Right lobe of liver (tissue), 6 donors: ENCODE measurements around the gene MGAT4A. TPM values are rescaled to one million over a fixed set of nuclear protein-coding genes. Genes with fewer than 3 reads are reported as not detected.

Source experiments
- ATAC-seq, 4 donors: fragments of 200-7000 bp; cut with Tn5 transposase; one replicate each; pipeline ENCODE4 v1.9.1; 2020; ENCODE audit warnings: mild to moderate bottlenecking in 4 of 4, moderate library complexity in 4 of 4
- DNase-seq, 3 donors: peaks; one replicate each; pipeline ENCODE4 v3.0.0-alpha.2; 2020
- H3K27ac ChIP-seq, 3 donors: fragments of 200-600 bp; one replicate each; pipeline ENCODE4 v1.8.0; 2022
- H3K27me3 ChIP-seq, 2 donors: fragments of 200-600 bp; one replicate each; pipeline ENCODE4 v1.8.0; 2022
- H3K36me3 ChIP-seq, 4 donors: fragments of 200-600 bp; sonication (generic) in 1 of 4; one replicate each; pipeline versions ENCODE4 v1.5.1 to v1.8.0; 2017 to 2022; ENCODE audit warnings: control low read depth in 1 of 4
- H3K4me1 ChIP-seq, 4 donors: fragments of 200-600 bp; sonication (generic) in 1 of 4; one replicate each; pipeline versions ENCODE4 v1.5.1 to v1.8.0; 2017 to 2022; ENCODE audit warnings: control low read depth in 1 of 4
- H3K4me3 ChIP-seq, 3 donors: fragments of 200-600 bp; one replicate each; pipeline ENCODE4 v1.8.0; 2022
- H3K9me3 ChIP-seq, 4 donors: fragments of 200-600 bp; sonication (generic) in 1 of 4; one replicate each; pipeline versions ENCODE4 v1.5.1 to v1.8.0; 2017 to 2022; ENCODE audit warnings: control low read depth in 1 of 4
- CTCF ChIP-seq, 4 donors: fragments of 200-600 bp in 3 of 4; fragments of 450-650 bp in 1 of 4; IDR thresholded peaks; one replicate each; pipeline versions ENCODE4 v1.5.1 to v1.8.0; 2016 to 2022; ENCODE audit warnings: antibody characterized with exemption in 4 of 4, mild to moderate bottlenecking in 2 of 4
- POLR2A ChIP-seq: fragments of 450-650 bp; IDR thresholded peaks from one replicate; pipeline ENCODE4 v1.6.1; 2017; ENCODE audit warnings: antibody characterized with exemption, mild to moderate bottlenecking
- WGBS: methylation state at CpG from one replicate; pipeline ENCODE4 v1.1.6; 2018; ENCODE audit warnings: low coverage, low lambda C conversion rate; ENCODE audit not compliant: insufficient coverage; ENCODE audit errors: missing lambda C conversion rate; 5-methylcytosine and 5-hydroxymethylcytosine counted together
- intact Hi-C, 2 donors: fragments of 100-400 bp; cut with DNase I; formaldehyde crosslinking; loops; one replicate each; pipeline versions ENCODE4 v1.11.2 to v1.14.1; 2022
- total RNA-seq, 6 experiments: library from RNA; depleted of rRNA in 2 of 6; stranded (reverse); fragments of >200 nt in 2 of 6; fragmentation: NEBNext Ultra II Directional in 3 of 6; extraction: Animal tissue kit (Norgen Biotek cat#: 25700) in 3 of 6; gene quantifications; one replicate each; pipeline versions ENCODE4 v1.1.0 to v1.2.4, GENCODE V29; 2016 to 2023
- donor health status: DM: no; HTN: yes; CAD: no.
- donor health status: DM: no; HTN: no; CAD: no.
- donor health status: DM: no; HTN: no; CAD: no.
- donor health status: DM: no; HTN: yes; CAD: no.
- donor health status: DM: no; HTN: yes; CAD: no.

MGAT4A gene
- total RNA-seq, 6 experiments from 2014 or later: 7.8 to 16.0 (median 11.7) TPM

DNA sequence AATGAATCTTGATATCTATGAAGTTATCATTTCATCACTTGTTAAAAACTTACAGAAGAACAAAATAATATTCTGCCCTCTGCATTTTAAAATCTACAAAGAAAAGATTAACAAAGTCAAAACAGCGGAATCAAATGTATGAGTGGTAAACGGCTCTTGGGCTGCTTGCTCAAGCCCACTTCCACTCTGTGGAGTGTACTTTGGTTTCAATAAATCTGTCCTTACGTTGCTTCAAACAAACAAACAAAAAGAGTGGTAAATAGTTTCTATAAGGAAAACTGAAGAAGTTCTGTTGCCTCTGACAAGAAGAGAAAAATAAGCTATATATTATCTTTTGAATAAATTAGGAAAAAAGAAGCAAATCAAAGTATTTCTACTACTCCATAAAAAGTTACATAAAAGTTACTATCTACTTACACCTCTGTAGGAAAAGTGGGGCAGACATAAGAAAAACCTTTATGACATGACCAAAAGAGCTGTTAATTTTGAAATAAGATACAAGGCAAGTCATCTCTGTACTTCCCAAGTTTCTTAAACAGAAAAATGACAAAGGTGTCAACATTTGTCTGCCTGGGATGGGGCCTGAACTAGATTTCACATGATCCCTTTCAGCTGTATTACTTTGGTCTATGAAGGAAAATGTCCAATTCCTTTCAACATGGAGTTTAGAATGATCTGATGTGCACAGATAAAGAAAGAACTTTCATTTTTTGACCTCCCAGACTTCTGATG lies 56.5 kb downstream of the MGAT4A start:
- TF ChIP-seq CTCF (IDR thresholded peaks at IDR 0.05): no peak
- no peak for TF ChIP-seq POLR2A
- Histone ChIP-seq H3K4me1 (no peaks in the 10 kb centered on the region), H3K27me3 (no peaks in the 10 kb centered on the region), H3K36me3 (peaks cover 0 to 5% (median 0%) of the 10 kb centered on the region in 4 donors), H3K4me3 (no peak overlapping the region), H3K9me3 (no peaks in the 10 kb centered on the region), H3K27ac (no peak overlapping the region)
- intact Hi-C loops: no loop called here
- ATAC-seq (no peak), DNase-seq (no peak)
- 89% methylated on average over 3 of the region's 3 CpGs for WGBS

DNA sequence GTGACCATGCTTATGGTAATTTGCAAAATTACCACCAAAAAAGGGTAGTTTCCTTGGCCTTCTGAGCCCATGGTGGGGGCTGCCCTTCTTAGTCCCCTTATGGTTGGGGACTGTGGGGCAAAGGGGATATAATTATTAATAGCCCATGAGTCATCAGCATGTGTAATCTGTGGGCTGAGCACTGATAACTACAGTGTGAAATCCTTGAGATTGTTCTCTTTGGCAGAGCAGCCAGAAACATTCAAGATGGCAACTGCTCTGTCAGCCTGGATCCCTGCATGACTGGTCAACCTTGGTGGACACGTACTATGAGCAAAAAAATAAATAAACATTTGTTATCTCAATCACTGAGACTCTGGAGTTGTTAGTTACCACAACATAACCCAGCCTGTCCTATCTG lies 61.3 kb downstream of the MGAT4A start:
- H3K27me3 ChIP-seq: no peaks in the 10 kb centered on the region
- no peaks in the 10 kb centered on the region for H3K4me1 ChIP-seq
- H3K4me3 ChIP-seq: no peak overlapping the region
- H3K9me3 ChIP-seq: no peaks in the 10 kb centered on the region
- DNase-seq (no peak), ATAC-seq (no peak)
- TF ChIP-seq CTCF (IDR thresholded peaks at IDR 0.05) (no peak), POLR2A (no peak)
- H3K27ac ChIP-seq: no peak overlapping the region
- peaks cover 0 to 4% (median 0%) of the 10 kb centered on the region in 4 donors for H3K36me3 ChIP-seq
- WGBS: 82% methylated on average over 1 of the region's 1 CpG
- intact Hi-C loops: no loop called here

DNA sequence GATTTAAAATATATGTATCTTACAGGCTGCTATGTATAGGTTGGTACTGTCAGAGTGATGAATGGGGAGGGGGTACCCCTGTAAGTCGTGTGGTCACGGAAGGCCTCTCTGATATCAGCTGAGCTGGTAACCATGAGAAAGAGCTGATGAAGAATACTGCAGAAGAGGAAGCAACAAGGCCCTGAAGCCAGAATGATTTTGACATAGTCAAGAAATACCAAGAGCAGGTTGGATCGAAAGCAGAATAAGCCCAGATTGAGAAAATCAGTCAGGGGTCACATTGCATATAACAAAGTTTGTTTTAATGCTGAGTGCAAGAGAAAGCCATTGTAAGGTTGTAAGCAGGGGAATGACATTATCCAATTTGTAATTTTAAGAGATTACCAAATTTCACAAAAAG lies 65.3 kb downstream of the MGAT4A start:
- Histone ChIP-seq H3K9me3 (no peaks in the 10 kb centered on the region), H3K27ac (no peak overlapping the region), H3K4me3 (no peak overlapping the region), H3K4me1 (no peaks in the 10 kb centered on the region), H3K27me3 (no peaks in the 10 kb centered on the region), H3K36me3 (no peaks in the 10 kb centered on the region)
- ATAC-seq (no peak), DNase-seq (no peak)
- intact Hi-C loops: no loop called here
- TF ChIP-seq CTCF (IDR thresholded peaks at IDR 0.05) (no peak), POLR2A (no peak)
- 66% methylated on average over 3 of the region's 3 CpGs for WGBS

DNA sequence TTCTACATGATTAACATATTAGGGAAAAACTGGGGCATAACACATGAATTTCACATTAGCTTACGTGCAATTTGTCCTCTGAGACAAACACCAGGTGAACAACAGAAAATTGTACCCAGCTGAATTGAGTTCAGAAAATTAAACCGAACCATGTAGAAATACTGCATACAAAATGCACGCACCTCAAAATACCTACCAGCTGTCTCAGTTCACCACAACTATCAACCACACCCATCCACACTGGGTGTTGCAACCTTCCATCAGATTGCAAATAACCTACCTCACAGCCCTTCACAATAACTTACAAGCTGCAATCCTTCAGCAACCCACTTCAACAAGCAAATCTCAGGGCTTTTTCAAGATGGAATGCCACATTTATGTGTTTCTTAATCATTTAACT lies 66.6 kb downstream of the MGAT4A start:
- H3K36me3 ChIP-seq: no peaks in the 10 kb centered on the region
- H3K27ac ChIP-seq: no peak overlapping the region
- intact Hi-C loops: no loop called here
- no peaks in the 10 kb centered on the region for H3K9me3 ChIP-seq
- no peaks in the 10 kb centered on the region for H3K27me3 ChIP-seq
- no peak for DNase-seq
- no peak for TF ChIP-seq CTCF (IDR thresholded peaks at IDR 0.05)
- no peak for TF ChIP-seq POLR2A
- H3K4me3 ChIP-seq: no peak overlapping the region
- 62% methylated on average over 3 of the region's 3 CpGs for WGBS
- H3K4me1 ChIP-seq: no peaks in the 10 kb centered on the region
- peak; percentile 36 to 56 (median 44) for ATAC-seq
